ENCODE results near the gene RASD2. TPM values are rescaled to one million over a fixed set of nuclear protein-coding genes. Genes with fewer than 3 reads are reported as not detected.
A peak's percentile ranks its signal among the peaks of the same experiment; 100 is the strongest.

The RASD2 gene
- total RNA-seq, 1 donor from 2014 or later, result 3.5 TPM

- DNase-seq (ENCODE audit: low spot score), result no peak
- intact Hi-C loops (cut with DNase I), result no loop called here
Measured at GRCh38 chr22:35538801-35539321, 1.8 kb upstream of the RASD2 start.

GRCh38 chr22:35539487-35539886 is 1.1 kb upstream of the RASD2 start:
- no peak for DNase-seq (ENCODE audit: low spot score)
- intact Hi-C loops (cut with DNase I), result no loop called here

GRCh38 chr22:35539910-35540594 is 579 bp upstream of the RASD2 start:
- peak; percentile 79 for DNase-seq (ENCODE audit: low spot score)
- intact Hi-C loops (cut with DNase I), result loop anchor here (5.0 kb wide), 1 partner anchor 73 kb away; no protein-coding TSS in a partner anchor

GRCh38 chr22:35541254-35541748 is 670 bp downstream of the RASD2 start:
- no peak for DNase-seq (ENCODE audit: low spot score)
- intact Hi-C loops (cut with DNase I), result loop anchor here (5.0 kb wide), 1 partner anchor 74 kb away; no protein-coding TSS in a partner anchor

GRCh38 chr22:35542157-35542938 is 1.7 kb downstream of the RASD2 start:
- intact Hi-C loops (cut with DNase I), result loop anchor here (5.0 kb wide), 1 partner anchor 75 kb away; no protein-coding TSS in a partner anchor
- no peak for DNase-seq (ENCODE audit: low spot score)

- no peak for DNase-seq (ENCODE audit: low spot score)
- intact Hi-C loops (cut with DNase I), result loop anchor here (5.0 kb wide), 1 partner anchor 76 kb away; no protein-coding TSS in a partner anchor
Measured at GRCh38 chr22:35542939-35543516, 2.4 kb downstream of the RASD2 start.

GRCh38 chr22:35543702-35544101 is 3.1 kb downstream of the RASD2 start:
- intact Hi-C loops (cut with DNase I), result loop anchor here (5.0 kb wide), 1 partner anchor 76 kb away; no protein-coding TSS in a partner anchor
- DNase-seq (ENCODE audit: low spot score), result no peak

GRCh38 chr22:35544189-35544588 is 3.6 kb downstream of the RASD2 start:
- DNase-seq (ENCODE audit: low spot score), result no peak
- intact Hi-C loops (cut with DNase I), result loop anchor here (5.0 kb wide), 1 partner anchor 77 kb away; no protein-coding TSS in a partner anchor

- no peak for DNase-seq (ENCODE audit: low spot score)
- intact Hi-C loops (cut with DNase I), result loop anchor here (5.0 kb wide), 1 partner anchor 78 kb away; no protein-coding TSS in a partner anchor
Measured at GRCh38 chr22:35544827-35545226, 4.2 kb downstream of the RASD2 start.

GRCh38 chr22:35546886-35547285 is 6.3 kb downstream of the RASD2 start:
- intact Hi-C loops (cut with DNase I), result no loop called here
- DNase-seq (ENCODE audit: low spot score), result no peak

GRCh38 chr22:35547987-35548721 is 7.5 kb downstream of the RASD2 start:
- no peak for DNase-seq (ENCODE audit: low spot score)
- intact Hi-C loops (cut with DNase I), result no loop called here

- intact Hi-C loops (cut with DNase I), result no loop called here
- no peak for DNase-seq (ENCODE audit: low spot score)
Measured at GRCh38 chr22:35548722-35549112, 8.1 kb downstream of the RASD2 start.

GRCh38 chr22:35549328-35549727 is 8.7 kb downstream of the RASD2 start:
- no peak for DNase-seq (ENCODE audit: low spot score)
- intact Hi-C loops (cut with DNase I), result no loop called here

- DNase-seq (ENCODE audit: low spot score), result no peak
- intact Hi-C loops (cut with DNase I), result no loop called here
Measured at GRCh38 chr22:35551549-35552177, 11.0 kb downstream of the RASD2 start.

GRCh38 chr22:35552196-35552842 is 11.7 kb downstream of the RASD2 start:
- no peak for DNase-seq (ENCODE audit: low spot score)
- intact Hi-C loops (cut with DNase I), result no loop called here

- intact Hi-C loops (cut with DNase I), result no loop called here
Measured at GRCh38 chr22:35552846-35553245, 12.2 kb downstream of the RASD2 start.

GRCh38 chr22:35553341-35553740 is 12.7 kb downstream of the RASD2 start:
- intact Hi-C loops (cut with DNase I), result no loop called here

More at GRCh38 chr22:35552846-35553245, 12.2 kb downstream of the RASD2 start:
- DNase-seq (ENCODE audit: low spot score), result no peak

GRCh38 chr22:35554297-35554845 is 13.7 kb downstream of the RASD2 start:
- intact Hi-C loops (cut with DNase I), result no loop called here

More at GRCh38 chr22:35553341-35553740, 12.7 kb downstream of the RASD2 start:
- no peak for DNase-seq (ENCODE audit: low spot score)

More at GRCh38 chr22:35554297-35554845, 13.7 kb downstream of the RASD2 start:
- DNase-seq (ENCODE audit: low spot score), result no peak

Measured in cardiac septum (tissue), 1 donor.